GM18873 (cell line): ENCODE data around the gene JAK3.
"Not testable (repeated sequence)": the region's sequence is repeated elsewhere in the genome, so short reads cannot be mapped to it uniquely, and the experiment has no call there.

Experiments used
- ATAC-seq: cut with Tn5 transposase; IDR thresholded peaks from one replicate; pipeline ENCODE4 v1.9.1; 2021; ENCODE audit warnings: mild to moderate bottlenecking, moderate library complexity, moderate number of reproducible peaks; ENCODE audit not compliant: unreplicated experiment, low FRiP score

JAK3 gene

DNA sequence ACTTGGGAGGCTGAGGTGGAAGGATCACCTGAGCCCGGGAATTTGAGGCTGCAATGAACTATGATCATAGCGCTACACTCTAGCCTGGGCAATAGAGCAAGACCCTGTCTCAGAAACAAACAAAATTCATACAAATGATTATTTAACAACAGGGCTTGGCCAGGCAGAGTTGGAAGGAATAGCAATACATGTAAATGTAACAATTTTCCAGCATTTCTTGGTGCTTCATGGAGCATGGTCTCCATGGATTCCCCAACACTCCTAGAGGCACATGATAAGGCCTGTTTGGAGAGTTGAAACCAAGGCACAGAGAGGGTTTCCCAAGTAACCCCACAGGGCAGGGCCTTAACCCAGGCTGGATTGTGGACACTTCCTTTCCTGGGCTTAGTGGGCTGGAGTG, 36.7 kb downstream of the JAK3 start:
- ATAC-seq: no peak

DNA sequence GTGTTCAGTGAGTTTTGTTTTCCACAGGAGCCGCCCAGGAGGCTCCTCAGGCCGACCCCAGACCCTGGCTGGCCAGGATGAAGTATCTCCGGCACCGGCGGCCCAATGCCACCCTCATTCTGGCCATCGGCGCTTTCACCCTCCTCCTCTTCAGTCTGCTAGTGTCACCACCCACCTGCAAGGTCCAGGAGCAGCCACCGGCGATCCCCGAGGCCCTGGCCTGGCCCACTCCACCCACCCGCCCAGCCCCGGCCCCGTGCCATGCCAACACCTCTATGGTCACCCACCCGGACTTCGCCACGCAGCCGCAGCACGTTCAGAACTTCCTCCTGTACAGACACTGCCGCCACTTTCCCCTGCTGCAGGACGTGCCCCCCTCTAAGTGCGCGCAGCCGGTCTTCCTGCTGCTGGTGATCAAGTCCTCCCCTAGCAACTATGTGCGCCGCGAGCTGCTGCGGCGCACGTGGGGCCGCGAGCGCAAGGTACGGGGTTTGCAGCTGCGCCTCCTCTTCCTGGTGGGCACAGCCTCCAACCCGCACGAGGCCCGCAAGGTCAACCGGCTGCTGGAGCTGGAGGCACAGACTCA, 40.0 kb downstream of the JAK3 start:
- ATAC-seq: no peak

DNA sequence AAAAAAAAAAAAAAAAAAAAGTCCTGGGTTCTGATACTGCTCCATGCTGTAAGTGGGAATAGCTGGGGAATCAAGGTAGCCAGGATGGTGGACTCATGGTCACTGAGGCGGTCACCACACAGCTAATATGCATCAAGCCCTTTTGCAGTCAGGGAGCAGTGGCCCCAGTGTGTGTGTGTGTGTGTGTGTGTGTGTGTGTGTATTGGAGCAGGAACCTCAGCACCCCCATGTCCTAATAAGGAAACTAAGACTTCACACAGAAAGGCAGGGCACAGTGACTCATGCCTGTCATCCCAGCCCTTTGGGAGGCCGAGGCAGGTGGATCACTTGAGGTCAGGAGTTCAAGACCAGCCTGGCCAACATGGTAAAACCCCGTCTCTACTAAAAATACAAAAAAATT, 40.8 kb downstream of the JAK3 start:
- no peak for ATAC-seq

DNA sequence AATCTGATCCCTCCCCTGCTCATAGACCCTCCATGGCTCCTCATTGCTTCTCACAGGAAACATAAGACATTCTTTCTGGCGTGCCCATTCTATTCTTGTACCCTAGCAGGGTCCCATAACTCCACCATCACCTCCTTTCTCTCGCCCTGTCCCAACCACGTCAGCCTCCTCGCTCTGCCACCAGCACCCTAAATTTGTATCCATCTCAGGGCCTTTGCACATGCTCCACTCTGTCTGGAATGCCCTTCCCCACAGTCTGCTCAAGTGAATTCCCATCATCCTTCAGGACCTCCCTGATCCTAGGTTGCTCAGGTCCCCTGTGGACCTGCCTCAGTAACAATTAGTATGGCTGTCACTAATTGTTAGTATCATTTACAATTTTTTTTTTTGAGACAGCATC, 42.4 kb downstream of the JAK3 start:
- ATAC-seq: no peak

DNA sequence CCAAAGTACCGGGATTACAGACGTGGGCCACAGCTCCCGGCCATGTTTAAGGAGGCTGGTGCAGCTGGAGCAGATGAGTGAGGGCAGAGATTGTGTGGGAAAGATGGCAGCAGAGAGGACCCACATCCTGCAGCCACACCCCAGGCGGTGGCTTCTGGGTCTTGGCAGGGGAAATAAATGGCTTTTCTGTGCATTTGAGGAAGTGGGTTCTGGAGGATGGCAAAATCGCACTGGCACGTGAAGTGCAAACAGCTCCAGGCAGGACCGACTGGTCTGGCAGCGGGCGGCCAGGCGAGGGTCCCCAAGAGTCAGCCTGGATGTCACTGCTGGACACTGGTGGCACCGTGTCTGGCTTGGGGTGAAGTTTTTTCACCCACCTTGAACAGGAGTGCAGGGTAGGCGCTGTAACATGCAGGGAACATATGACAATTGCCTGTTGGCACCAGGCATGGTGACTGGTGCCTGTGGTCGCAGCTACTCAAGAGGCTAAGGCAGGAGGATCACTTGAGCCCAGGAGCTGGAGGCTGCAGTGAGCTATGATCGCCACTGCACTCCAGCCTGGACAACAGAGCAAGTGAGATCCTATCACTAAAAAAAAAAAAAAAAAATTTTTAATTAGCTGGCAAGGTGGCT, 44.4 kb downstream of the JAK3 start:
- ATAC-seq: no peak

DNA sequence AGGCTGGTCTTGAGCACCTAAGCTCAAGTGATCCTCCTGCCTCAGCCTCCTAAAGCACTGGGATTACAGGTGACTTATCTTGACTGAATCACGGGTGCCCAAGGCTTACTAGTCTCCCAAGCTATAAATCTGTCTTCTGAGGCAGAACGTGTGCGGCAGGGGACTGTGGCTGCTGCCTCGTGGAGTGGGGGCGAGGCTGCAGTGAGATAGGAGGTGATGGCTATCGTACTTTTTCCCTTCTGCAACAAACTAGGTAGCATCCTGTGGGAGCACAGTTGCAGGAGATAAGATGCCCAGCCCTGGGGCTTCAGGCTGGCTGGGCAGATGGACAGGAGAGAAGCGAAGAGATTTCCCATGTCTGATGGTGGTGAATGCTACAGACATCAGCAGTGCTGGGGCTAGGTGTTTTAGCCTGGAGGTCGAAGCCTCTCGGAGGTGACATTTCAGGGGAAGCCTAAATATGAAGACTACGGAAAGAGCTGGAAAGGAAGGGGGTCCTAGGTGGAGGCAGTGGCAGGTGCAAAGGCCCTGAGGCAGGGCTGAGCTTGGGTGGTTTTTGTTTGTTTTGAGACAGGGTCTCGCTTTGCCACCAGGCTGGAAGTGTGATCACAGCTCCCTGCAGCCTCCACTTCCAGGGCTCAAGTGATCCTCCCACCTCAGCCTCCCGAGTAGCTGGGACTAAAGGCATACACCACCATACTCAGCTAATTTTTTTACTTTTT, 45.5 kb downstream of the JAK3 start:
- no peak for ATAC-seq

DNA sequence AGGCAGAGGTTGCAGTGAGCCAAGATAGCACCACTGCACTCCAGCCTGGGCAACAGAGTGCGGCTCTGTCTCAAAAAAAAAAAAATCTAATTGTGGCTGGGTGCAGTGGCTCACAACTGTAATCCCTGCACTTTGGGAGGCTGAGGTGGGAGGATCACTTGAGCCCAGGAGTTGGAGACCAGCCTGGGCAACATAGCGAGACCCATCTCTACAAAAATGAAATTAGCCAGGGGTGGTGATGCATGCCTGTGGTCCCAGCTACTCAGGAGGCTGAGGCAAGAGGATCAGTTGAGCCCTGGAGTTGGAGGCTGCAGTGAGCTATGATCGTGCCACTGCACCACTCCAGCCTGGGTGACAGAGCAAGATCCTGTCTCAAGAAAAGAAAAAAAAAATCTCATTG, 49.2 kb downstream of the JAK3 start:
- not testable (repeated sequence) for ATAC-seq

DNA sequence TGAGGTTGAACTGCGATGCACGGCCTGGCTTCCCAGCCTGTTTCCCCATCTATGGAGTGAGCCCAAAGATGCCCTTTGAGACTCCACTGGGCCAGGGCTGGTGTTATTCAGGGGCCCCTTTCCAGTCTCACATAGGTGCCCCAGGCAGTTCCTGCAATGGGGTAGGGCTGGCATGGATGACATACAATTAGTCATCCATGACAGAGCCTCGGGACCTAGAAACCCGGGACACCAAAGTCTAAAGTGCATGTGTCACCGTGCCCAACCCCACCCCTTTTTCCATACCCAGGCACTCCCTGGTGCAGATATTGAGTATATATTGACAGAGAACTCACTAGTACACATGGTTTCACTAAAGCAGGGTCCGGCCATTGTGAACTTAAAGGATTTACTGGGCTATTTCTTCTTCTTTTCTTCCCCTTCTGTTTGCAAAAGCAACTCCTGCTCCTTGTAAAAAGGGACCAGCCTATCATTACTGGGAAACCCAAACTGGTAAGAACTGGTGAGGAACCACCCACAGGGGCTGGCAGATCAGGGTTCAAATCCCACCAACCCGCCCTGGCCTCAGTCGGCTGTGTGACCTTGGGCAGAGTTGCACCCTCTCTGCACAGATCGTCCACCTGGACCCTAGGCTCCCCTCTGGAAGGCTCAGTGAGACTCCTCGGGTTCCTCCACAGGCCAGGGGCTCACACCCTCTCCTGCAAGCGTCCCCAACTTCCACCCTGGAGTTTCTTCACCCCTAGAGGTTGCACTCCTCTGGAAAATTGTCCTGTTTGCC, 50.2 kb downstream of the JAK3 start:
- no peak for ATAC-seq

DNA sequence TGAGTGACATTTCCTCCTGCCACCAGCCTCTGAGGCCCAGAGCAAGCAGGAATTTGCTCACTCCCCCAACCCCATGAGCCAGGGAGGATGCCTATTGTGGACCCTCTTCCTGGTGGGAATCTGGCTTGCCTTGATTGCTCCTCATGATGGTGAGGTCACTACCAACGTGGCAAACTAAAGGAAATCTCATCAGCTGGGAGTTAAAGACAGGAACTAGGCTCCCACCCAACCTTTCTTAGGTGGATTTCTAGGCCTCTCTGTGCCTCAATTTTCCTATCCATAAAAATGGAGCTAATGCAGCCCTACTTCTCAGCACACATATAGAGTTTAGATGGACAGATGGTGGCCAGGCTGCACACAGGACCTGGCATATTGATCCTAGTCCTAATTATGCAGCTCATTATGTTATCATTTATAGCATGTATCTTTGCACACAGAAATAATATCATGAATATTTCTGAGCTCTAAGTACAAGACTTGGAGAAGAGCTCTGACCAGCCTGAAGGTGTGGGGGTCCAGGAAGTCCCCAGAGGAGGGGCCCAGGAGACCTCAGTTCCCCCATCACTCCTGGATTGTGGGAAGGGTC, 50.9 kb downstream of the JAK3 start:
- no peak for ATAC-seq

DNA sequence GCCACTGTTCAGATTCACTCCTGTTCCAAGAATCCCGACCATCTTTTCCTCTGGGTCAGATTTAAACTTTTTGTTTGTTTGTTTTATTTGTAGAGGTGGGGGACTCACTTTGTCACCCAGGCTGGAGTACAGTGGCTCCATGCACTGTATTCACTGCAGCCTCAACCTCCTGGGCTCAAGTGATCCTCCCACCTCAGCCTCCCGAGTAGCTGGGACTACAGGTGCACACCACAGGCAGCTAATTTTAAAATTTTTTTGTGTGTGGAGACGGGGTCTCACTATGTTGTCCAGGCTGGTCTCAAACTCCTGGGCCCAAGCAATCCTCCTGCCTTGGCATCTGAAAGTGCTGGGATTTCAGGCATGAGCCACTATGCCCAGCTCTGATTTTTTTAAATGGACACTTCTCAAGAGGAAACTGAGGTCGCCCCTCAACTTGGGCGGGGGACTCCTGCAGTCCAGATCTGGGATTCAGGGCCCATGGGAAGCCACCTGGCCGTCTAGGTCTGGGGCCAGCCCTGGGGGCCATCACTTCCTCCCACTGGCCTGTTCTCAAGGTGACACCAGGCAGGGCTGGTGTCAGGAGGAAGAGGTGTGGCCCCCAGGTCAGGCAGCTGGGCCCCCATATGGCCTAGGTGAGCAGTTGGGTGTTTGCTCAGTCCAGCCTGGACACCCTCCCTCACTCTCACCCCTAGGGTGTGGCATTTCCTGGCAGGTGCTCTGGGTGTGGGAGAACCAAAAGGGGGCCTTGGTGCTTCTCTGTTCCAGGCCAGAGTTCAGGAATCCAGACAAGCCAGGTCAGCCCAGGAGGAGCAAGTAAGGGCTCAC, 51.6 kb downstream of the JAK3 start:
- ATAC-seq: no peak

DNA sequence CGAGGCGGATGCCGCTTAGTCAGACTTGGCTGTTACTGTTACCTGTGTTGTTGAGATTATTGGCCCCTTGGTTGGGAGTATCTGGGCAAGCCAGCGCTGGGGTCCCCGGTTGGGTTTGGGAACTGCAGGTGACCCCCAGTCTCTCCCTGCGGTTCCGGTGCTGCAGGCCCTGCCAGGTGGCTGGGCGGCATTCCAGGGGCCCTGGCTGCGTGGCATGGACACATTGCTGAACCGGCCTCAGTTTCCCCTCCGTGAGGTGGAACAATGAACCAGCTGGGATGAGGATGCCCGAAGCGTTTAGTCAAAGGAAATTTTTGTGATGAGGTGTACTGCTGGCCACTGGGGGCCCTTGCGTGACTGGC, 52.3 kb downstream of the JAK3 start:
- no peak for ATAC-seq

DNA sequence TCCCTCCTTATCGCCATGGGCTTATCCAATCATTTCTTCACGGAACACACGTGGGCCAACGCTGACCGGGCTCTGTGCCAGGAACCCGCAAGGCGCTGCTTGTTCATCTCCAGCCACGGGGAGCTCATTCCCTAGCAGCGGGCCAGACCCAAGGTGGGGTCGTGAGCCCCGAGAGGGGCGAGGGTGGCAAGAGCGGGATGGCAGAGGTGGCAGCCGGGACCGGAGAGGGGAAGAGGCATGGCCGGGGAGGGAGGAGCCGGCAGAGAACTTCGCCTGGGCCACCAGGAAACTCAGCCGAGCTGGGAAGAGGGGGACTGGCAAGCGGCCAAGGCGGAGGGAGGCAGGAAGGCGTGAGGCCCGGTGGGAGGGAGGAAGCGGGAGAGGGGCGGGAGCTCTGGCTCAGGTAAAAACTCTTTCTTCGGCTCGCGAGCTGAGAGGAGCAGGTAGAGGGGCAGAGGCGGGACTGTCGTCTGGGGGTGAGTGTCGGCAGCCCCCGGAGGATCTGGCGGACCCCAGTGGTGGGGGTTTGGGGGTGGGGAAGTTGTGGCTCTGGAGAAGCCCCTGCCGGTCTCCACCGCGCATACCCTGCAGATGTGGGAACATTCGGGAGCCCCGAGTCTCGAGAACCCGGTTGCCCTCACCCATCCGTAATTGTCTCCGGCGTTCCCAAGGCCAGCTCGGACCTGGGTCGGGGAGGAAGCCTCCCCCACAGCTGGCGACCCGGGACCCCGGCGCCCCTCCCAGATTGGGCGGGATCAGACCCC, 52.9 kb downstream of the JAK3 start, which contains the start of gene B3GNT3:
TSS of gene B3GNT3 (plus strand) at position 408 of the 764 bp plus-strand sequence. CDS start 12,670 bp downstream, outside the sequence.
- ATAC-seq: no peak

DNA sequence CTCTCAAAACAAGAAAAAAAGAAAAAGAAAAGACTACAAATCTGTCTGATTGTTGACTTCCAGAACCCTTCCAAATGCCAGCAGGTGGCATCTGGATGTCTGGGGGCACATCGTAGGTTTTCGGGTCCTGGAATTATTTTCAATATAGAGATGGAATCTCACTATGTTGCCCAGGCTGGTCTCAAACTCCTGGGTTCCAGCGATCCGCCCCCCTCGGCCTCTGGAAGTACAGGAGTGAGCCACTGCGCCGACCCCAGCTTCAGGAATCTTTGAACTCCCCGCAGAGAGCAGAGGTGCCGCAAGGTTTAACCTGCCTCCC, 53.4 kb downstream of the JAK3 start:
- ATAC-seq: no peak

DNA sequence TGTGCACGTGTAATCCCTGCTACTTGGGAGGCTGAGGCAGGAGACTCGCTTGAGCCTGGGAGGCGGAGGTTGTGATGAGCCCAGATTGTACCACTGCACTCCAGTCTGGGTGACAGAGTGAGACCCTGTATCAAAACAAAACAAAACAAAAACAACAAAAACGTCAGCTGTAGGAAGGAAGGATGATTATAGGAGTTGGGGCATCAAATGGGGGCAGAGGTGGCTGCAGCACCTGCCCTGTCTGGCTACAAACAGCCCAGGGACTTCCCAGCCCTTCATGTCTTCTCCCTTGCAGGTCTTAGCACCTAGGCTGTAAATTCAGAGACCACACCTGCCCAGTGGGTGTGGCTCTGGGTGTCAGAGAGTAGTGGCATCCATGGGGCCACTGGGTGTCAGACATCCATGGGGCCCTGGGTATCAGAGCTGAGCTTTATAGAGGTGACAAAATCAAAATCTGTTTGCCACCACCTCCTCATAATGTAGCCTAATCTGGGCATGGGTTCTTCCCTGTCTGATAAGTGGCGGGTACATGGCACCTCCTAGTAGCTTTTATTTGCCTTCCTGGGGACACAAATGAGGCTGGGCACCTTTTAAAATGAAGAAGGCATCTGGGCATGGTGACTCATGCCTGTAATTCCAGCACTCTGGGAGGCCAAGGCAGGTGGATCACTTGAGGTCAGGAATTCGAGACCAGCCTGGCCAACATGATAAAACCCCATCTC, 57.6 kb downstream of the JAK3 start:
- no peak for ATAC-seq

DNA sequence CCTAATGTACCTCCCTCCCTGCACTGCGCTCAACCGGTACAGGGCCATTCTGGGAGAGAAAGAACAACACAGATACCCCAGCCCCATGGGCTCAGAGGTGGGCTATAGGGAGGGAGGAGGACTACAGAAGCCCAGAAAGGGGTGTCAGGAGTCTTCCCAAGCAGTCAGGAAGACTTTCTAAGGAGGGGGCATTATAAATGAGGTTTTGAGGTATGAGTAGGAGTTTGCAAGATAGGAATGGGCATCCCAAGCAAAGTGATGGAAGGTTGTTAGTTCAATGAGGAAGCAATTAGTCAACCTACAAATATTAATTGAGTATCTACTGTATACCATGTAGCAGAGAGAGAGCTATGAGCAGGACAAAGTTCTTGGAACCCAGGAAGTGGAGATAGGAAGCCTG, 59.1 kb downstream of the JAK3 start:
- no peak for ATAC-seq

DNA sequence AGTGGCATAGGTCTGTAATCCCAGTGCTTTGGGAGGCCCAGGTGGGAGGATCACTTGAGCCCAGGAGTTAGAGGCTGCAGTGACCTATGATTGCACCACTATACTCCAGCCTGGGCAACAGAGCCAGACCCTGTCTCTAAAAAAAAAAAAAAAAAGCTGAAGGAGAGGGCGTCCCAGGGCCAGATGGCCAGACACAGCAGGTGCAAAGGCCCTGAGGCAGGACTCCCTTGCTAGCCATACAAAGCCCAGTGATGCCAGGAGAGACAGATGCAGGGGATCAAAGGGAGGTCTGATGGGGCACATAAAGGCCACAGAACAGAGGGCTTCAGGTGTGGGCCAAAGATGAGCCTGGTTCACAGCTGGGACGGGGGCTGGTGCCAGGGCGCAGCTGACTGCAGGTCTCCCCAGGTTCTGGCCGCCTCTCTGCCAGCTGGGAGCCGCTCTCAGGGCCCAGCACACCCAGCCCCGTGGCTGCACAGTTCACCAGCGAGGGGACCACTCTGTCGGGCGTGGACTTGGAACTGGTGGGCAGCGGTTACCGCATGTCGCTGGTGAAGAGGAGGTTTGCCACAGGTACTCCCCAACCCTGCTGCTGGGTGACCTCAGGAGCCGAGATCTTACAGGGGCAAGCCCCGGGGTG, 60.4 kb downstream of the JAK3 start:
- ATAC-seq: no peak

DNA sequence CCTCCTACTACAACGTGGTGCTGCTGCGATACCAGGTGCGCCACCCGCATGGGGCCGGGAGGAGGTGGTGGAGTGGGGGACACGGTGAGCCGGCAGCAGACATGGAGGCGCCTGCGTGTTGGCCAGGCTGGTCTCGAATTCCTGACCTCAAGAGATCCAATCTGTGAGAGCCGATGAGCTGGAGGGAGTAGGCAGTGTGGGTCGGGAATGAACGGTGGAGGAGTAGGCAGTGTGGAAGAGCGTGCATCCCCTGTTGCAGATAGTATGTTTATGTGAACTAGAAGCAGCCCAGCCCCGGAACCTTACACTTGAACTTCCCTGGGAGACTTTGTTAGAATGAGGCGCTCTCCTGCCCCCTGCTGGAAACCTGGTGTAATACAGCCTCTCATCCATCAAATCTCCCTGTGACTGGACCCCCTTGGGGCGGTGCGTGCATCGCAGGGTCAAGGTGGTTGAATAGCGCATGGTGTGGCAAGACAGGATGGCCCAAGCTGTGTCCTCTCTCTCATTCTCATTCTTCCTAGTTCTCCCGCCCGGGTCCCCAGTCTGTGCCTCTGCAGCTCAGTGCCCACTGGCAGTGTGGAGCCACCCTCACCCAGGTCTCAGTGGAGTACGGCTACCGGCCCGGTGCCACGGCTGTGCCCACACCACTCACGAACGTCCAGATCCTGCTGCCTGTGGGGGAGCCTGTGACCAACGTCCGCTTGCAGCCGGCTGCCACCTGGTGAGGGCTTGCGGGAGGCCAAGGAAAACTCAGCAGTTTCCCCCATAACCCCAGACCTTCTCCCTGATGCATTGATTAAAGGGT, 63.4 kb downstream of the JAK3 start:
- no peak for ATAC-seq
